ENCODE results near the gene SHQ1.

- no peak for TF ChIP-seq POLR2A (IDR thresholded peaks at IDR 0.05; ENCODE audit: low read length)
- no peak for TF ChIP-seq GATA1 (IDR thresholded peaks at IDR 0.05; ENCODE audit: low read depth, low read length)
These were observed 39.1 kb upstream of the SHQ1 start for GRCh38 chr3:72887343-72887704.

Data from erythroblast (primary cell).